H1 (cell line): ENCODE data around the gene ZAP70.

Experiments
- EP300 ChIP-seq, 2 experiments: IDR thresholded peaks; 1 replicate in 1 of 2; 2 replicates in 1 of 2; pipeline ENCODE4 v1.6.1; 2011 to 2012; ENCODE audit warnings: low read depth in 2 of 2, low read length in 2 of 2, mild to moderate bottlenecking in 2 of 2, borderline replicate concordance in 1 of 2, inconsistent platforms in 1 of 2, moderate library complexity in 1 of 2
- FOSL1 ChIP-seq: IDR thresholded peaks from 2 replicates; pipeline ENCODE4 v1.6.1; 2011; ENCODE audit warnings: mild to moderate bottlenecking, low read depth, low read length, moderate library complexity; ENCODE audit not compliant: insufficient read depth
- HDAC6 ChIP-seq: IDR thresholded peaks from one replicate; pipeline ENCODE4 v1.7.1; 2012; ENCODE audit warnings: low read depth, mild to moderate bottlenecking, inconsistent platforms, low read length, moderate library complexity
- JUND ChIP-seq: IDR thresholded peaks from 2 replicates; pipeline ENCODE4 v1.6.1; 2011; ENCODE audit warnings: mild to moderate bottlenecking, improper control_type of control experiment, low read length
- MAFK ChIP-seq: IDR thresholded peaks from 2 replicates; pipeline ENCODE4 v1.6.1; 2012; ENCODE audit warnings: low read depth, mild to moderate bottlenecking, improper control_type of control experiment, low read length
- POLR2AphosphoS5 ChIP-seq: IDR thresholded peaks from 2 replicates; pipeline ENCODE4 v1.6.1; 2011; ENCODE audit warnings: low read depth, low read length
- RAD21 ChIP-seq, 2 experiments: IDR thresholded peaks in 1 of 2; conservative IDR thresholded peaks in 1 of 2; 2 replicates each; pipeline ENCODE4 v1.6.1; 2011; ENCODE audit warnings: low read depth in 2 of 2, low read length in 2 of 2, improper control_type of control experiment in 1 of 2, inconsistent platforms in 1 of 2, mild to moderate bottlenecking in 1 of 2, moderate library complexity in 1 of 2
- RFX5 ChIP-seq: IDR thresholded peaks from 2 replicates; pipeline ENCODE4 v1.6.1; 2011; ENCODE audit warnings: low read depth, low read length, improper control_type of control experiment, borderline replicate concordance
- SP1 ChIP-seq: IDR thresholded peaks from 2 replicates; pipeline ENCODE4 v1.6.1; 2011; ENCODE audit warnings: low read depth, low read length
- TBP ChIP-seq: IDR thresholded peaks from 2 replicates; pipeline ENCODE4 v1.6.1; 2011; ENCODE audit warnings: low read depth, low read length, improper control_type of control experiment
- TEAD4 ChIP-seq: IDR thresholded peaks from 2 replicates; pipeline ENCODE4 v1.6.1; 2012; ENCODE audit warnings: low read depth, low read length, inconsistent platforms, mixed read lengths
- YY1 ChIP-seq: IDR thresholded peaks from 2 replicates; pipeline ENCODE4 v1.6.1; 2011; ENCODE audit warnings: low read depth, mild to moderate bottlenecking, low read length
- TF ChIP-seq, protein P1 (sequence below), 3 experiments: IDR thresholded peaks; 1 replicate in 2 of 3; 2 replicates in 1 of 3; pipeline versions ENCODE4 v1.5.1 to v1.6.1; 2011; ENCODE audit warnings: low read length in 3 of 3, mild to moderate bottlenecking in 3 of 3, inconsistent platforms in 2 of 3, low read depth in 1 of 3, moderate library complexity in 1 of 3; ENCODE audit not compliant: insufficient read depth in 1 of 3; ENCODE audit errors: control extremely low read depth in 1 of 3

GRCh38 chr2:97754690-97755346 is 41.4 kb downstream of the ZAP70 start:
- TF ChIP-seq, protein P1, sequence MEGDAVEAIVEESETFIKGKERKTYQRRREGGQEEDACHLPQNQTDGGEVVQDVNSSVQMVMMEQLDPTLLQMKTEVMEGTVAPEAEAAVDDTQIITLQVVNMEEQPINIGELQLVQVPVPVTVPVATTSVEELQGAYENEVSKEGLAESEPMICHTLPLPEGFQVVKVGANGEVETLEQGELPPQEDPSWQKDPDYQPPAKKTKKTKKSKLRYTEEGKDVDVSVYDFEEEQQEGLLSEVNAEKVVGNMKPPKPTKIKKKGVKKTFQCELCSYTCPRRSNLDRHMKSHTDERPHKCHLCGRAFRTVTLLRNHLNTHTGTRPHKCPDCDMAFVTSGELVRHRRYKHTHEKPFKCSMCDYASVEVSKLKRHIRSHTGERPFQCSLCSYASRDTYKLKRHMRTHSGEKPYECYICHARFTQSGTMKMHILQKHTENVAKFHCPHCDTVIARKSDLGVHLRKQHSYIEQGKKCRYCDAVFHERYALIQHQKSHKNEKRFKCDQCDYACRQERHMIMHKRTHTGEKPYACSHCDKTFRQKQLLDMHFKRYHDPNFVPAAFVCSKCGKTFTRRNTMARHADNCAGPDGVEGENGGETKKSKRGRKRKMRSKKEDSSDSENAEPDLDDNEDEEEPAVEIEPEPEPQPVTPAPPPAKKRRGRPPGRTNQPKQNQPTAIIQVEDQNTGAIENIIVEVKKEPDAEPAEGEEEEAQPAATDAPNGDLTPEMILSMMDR (IDR thresholded peaks at IDR 0.05; ENCODE audit: control extremely low read depth in 1 of 3, insufficient read depth in 1 of 3, low read depth in 1 of 3, low read length in 3 of 3), result no peak
- TF ChIP-seq RAD21 (IDR thresholded peaks at IDR 0.05 in 1 of 2, conservative IDR thresholded peaks at IDR 0.05 in 1 of 2; ENCODE audit: low read depth in 2 of 2, low read length in 2 of 2) (no peak), MAFK (no peak), SP1 (no peak), POLR2AphosphoS5 (no peak), FOSL1 (no peak), TBP (no peak), HDAC6 (no peak), TEAD4 (no peak), EP300 (IDR thresholded peaks at IDR 0.05; ENCODE audit: borderline replicate concordance in 1 of 2, low read depth in 2 of 2, low read length in 2 of 2) (no peak), RFX5 (no peak), JUND (no peak), YY1 (no peak)
